Hypothalamus (tissue), 51 donors: ENCODE measurements around the gene BMP15.

Experiments used
- DNase-seq, 51 donors: peaks; one replicate each; lab custom pipeline; 2025; lab: John Stamatoyannopoulos, UW

Gene BMP15

DNA sequence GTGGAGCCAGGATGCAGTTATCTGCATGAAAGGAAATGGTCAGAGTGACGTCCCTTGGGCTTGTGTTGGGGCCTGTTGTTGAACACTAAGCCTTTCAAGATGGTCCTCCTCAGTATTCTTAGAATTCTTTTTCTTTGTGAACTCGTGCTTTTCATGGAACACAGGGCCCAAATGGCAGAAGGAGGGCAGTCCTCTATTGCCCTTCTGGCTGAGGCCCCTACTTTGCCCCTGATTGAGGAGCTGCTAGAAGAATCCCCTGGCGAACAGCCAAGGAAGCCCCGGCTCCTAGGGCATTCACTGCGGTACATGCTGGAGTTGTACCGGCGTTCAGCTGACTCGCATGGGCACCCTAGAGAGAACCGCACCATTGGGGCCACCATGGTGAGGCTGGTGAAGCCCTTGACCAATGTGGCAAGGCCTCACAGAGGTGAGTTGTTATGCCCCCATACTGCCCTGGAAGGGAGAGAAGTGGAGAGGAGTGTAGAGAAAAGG, at the start of gene BMP15:
TSS of gene BMP15 (plus strand) at position 51 of the 492 bp plus-strand sequence. CDS start at position 100, 49 bp downstream.
- DNase-seq: no peak

- DNase-seq: no peak
These were observed 47.1 kb upstream of the BMP15 start for GRCh38 chrX:50863471-50863870.

- DNase-seq: no peak
These were observed 45.2 kb upstream of the BMP15 start for GRCh38 chrX:50865311-50865710.

- DNase-seq: peak in 1 of 51 donors; percentile 0
These were observed 38.5 kb upstream of the BMP15 start for GRCh38 chrX:50871922-50872453.

DNA sequence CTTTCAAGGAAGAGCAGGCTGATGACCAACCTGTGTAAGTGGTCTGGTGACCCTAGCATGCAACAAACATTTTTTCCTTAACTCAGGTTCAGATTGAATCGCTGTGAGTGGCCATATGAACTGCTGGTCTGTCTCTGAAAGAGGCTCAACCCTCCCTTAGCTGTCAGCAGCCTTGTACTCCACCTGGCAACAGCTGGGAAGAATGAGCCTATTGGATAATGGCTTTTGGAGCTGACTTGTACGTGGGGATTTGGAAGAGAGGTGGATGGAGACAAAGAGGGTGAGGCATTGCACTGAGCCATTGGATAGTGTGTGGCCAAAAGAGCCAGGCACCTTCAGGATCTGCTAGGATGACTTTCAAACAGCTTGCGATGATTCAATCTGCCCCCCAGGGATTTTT, 35.7 kb upstream of the BMP15 start:
- no peak for DNase-seq

DNA sequence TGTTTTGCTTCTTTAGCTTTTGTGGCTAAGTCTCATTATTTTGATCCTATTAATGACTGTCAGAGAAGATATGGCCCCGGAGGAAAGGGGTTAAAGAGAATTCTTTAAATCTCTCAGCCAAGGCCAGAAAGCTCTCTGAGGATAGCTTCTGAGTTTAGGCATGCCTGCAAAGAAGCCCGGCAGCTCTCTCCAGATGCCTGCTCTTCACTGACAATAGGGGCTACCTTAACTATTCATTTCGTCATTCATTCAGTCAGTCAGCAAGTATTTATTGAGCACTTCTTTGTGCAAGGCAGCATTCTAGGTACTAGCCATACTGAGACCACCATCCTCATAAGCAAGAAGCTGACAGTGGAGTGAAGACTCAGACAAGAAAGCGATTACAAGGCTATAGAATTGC, 34.0 kb upstream of the BMP15 start:
- no peak for DNase-seq

DNA sequence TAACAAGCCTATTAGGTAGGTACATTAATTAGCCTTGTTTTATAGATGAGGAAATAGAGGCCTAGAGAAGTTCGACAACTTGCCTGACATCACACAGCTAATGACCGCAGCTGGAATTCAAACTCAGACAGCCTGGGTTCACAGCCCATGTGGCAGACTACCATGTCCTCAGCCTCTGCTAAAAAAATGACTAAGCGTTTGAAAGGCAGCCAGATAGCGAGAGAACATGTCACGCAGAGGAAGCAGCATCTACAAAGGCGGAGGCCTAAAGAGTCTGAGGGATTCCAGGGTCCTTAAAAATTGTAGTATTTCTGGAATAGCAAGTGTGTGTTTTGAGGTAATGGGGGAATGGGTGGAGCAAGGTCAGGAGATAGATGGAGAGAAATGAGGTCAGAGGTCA, 33.2 kb upstream of the BMP15 start:
- peak in 2 of 51 donors; percentile 0 for DNase-seq

DNA sequence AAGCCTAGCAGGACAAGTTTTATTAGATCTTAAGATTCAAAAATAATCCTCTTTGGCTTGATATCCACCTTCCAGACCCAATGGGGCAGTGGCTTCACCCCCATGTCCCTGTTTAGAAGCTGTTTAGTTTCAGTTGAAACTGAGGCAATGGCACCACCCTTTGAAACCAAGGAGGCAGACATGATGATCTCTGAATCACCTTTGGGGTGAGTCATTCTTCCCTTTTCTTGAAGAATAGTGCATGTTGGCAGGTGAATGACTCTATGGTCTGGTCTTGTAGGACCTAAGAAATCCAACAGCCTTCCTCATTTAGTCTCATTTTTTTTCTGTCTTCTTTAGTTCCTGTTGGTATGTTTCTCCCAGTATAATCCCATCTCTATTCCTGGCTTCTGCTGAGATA, 29.5 kb upstream of the BMP15 start:
- DNase-seq: no peak

GRCh38 chrX:50888884-50889283, 21.7 kb upstream of the BMP15 start:
- no peak for DNase-seq

DNA sequence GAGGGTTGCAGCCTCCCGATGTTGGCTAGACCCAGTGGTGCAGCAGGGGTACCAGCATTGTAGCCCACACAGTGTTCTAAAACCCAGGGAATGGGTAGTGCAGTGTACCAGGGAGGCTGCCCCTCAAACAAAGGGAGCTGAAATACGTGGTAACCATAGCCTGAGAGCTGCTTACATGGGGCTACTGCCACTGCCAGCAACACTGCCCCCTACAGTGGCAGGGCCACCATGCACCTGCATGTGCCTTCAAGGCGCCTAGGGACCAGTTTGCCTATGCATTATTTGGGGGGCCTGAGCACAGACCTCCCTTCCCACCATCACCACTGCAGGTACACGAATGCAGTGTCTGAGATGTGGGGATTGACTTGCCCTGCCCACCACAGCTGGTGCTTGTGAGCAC, 21.0 kb upstream of the BMP15 start:
- DNase-seq: no peak

- DNase-seq: no peak
These were observed 17.5 kb upstream of the BMP15 start for GRCh38 chrX:50893047-50893446.

GRCh38 chrX:50893466-50893865, 17.1 kb upstream of the BMP15 start:
- DNase-seq: no peak

DNA sequence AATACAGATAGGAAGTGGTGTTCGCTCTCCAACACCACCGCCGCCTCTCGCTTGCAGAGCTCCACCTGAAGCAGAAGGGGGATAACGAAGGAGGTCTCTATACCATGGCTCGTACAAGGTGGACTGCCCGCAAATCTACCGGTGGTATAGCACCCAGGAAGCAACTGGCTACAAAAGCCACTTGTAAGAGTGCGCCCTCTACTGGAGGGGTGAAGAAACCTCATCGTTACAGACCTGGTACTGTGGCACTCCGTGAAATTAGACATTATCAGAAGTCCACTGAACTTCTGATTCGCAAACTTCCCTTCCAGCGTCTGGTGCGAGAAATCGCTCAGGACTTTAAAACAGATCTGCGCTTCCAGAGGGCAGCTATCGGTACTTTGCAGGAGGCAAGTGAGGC, 5.2 kb upstream of the BMP15 start:
- DNase-seq: no peak

DNA sequence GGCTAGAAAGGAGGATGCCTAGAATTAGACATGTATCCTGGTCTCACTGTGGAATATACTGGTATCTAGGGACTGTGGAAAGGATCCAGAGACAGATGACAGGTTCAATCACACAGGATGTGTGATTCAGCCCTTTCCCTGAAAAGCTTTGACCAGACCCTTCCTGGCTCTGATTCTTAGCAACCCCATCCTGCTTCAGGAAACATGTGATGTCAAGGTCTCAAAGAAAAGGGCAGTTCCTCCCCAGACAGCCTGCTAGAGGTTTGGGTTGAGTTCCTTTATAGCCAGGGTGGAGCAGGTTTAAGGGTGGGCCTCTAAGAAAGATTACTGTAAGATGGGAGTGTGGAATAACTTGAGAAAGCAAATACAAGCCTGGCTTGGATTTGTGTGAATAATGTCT, 3.0 kb downstream of the BMP15 start:
- no peak for DNase-seq

DNA sequence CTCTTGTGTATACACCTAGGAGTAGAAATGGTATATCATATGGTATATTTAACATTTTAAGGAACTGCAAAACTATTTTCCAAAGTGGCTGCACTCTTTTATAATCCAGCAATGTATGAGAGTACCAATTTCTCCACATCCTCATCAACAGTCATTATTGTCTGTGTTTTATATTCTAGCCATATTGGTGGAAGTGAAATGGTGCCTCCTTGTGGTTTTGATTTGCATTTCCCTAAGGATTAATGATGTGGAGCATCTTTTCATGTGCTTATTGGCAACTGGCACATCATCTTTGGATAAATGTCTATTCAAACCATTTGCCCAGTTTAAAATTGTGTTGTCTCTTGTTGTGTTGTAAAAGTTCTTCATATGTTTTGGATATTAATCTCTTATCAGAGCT, 9.6 kb downstream of the BMP15 start:
- peak in 2 of 51 donors; percentile 0 to 1 for DNase-seq

DNA sequence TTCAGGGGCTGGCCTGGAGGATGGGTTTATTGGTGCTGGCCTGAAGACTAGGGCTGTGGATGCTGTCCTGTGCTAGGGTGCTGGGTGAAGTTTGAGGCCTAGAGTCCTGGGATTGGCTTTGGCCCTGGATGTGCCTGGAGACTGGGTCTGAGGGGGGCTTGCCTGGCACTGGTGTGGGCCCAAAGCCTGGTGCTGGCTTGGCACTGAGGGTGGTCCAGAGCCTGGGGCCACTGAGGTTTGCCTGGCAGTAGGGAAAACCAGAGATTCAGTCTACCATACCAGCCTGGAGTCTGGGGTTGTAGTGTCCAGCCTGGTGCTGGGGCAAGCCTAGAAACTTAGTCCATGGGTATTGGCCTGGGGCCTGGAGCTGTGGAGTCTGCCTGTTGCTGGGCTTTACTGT, 16.6 kb downstream of the BMP15 start:
- no peak for DNase-seq

DNA sequence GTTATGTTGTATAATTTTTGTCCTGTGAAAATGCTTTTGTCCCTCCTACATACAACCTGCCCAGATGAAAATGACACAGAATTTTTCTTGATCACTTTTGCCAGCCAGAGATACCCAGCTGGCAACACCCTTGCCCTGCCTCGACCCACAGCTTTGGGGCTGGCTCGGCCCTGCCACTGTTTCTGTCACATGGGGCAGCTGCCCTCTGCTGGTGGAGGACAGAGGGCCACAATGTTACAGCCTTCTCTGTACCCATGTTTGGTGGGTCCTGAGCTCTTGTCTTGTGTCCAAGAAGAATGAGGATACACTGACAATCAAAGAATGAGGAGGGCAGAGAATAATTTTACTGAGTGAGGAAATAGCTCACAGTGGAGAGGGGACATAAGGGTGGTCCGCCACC, 31.1 kb downstream of the BMP15 start:
- peak in 3 of 51 donors; percentile 0 to 9 (median 0) for DNase-seq

DNA sequence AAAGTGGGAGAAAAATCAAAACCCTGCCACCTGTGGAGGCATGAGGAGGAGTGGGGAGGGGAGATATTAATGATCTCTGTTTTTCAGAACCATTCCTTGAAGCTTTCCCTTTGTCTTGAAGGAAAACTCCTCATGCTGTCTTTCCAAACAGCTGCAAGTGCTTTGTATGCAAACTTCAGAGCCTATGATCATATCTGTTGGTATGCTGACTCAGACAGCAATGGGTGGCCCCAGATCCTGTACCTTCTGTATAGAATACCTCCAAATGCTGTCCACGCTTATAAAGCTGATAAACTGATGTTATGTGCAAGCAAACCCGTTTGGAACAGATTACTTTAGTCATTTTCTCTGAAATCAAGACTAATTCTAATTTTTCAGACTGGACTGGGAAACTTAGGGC, 31.9 kb downstream of the BMP15 start:
- DNase-seq: no peak

- DNase-seq: no peak
These were observed 41.9 kb downstream of the BMP15 start for GRCh38 chrX:50952406-50952805.

- no peak for DNase-seq
These were observed 43.3 kb downstream of the BMP15 start for GRCh38 chrX:50953832-50954231.

GRCh38 chrX:50962156-50962555, 51.6 kb downstream of the BMP15 start:
- DNase-seq: no peak

DNA sequence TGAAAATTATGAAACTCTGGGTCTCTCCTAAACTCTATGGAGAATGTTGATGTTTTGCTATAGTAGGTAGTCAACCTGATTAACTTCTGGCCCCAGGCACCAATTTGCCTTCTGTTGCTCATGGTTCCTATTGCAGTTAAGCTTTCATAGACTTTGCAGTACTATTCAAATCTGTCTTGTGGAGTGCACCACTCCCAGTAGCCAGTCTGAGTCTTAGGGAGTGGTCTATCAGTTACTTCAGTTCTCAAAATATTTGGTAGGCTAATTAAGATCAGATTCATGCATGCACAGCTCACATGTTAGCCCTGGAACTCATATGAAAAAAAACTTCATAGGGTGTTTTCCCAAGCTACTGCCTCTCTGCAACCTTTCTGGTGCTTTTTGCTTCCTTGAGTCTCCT, 53.3 kb downstream of the BMP15 start:
- no peak for DNase-seq
